Natural killer cell treated with Interleukin-12 subunit alpha and Interleukin-12 subunit beta and Interleukin-15 and Interleukin-18, amount 100 ng/mL, for 72 hours (primary cell): ENCODE results near the gene DEAF1. TPM values are rescaled to one million over a fixed set of nuclear protein-coding genes. Genes with fewer than 3 reads are reported as not detected.
A peak's percentile ranks its signal among the peaks of the same experiment; 100 is the strongest.

ENCODE experiments used
- ATAC-seq, 2 donors: fragments of 150-1000 bp; cut with Tn5 transposase in 1 of 2; sonication (Bioruptor Pico), chemical (Tn5 transposase) in 1 of 2; 2 replicates each; pipeline ENCODE4 v1.10.0; 2021
- DNase-seq: peaks from one replicate; pipeline ENCODE4 v3.0.0; 2022; ENCODE audit warnings: low spot score
- H3K27ac Mint-ChIP-seq, 2 donors: 1 replicate in 1 of 2; 2 replicates in 1 of 2; pipeline ENCODE4 v1.8.0; 2022; ENCODE audit warnings: mixed read lengths in 2 of 2, mild to moderate bottlenecking in 1 of 2, moderate library complexity in 1 of 2
- H3K27me3 Mint-ChIP-seq, 2 donors: 1 replicate in 1 of 2; 2 replicates in 1 of 2; pipeline ENCODE4 v1.8.0; 2022; ENCODE audit warnings: mixed read lengths in 2 of 2
- H3K36me3 Mint-ChIP-seq: one replicate; pipeline ENCODE4 v1.8.0; 2022; ENCODE audit warnings: mixed read lengths
- H3K4me1 Mint-ChIP-seq, 2 donors: 1 replicate in 1 of 2; 2 replicates in 1 of 2; pipeline ENCODE4 v1.8.0; 2022; ENCODE audit warnings: low read depth in 2 of 2, mixed read lengths in 2 of 2, mild to moderate bottlenecking in 1 of 2
- H3K4me3 Mint-ChIP-seq: one replicate; pipeline ENCODE4 v1.8.0; 2022; ENCODE audit warnings: mixed read lengths
- H3K9me3 Mint-ChIP-seq: 2 replicates; pipeline ENCODE4 v1.8.0; 2022; ENCODE audit warnings: mixed read lengths
- total RNA-seq, 2 donors: library from RNA; stranded (reverse); gene quantifications; one replicate each; pipeline ENCODE4 v1.2.3, GENCODE V29; 2022

The DEAF1 gene
- total RNA-seq, 2 donors from 2014 or later, result 23.2 to 83.6 TPM

GRCh38 chr11:630871-631270 lies 64.2 kb downstream of the DEAF1 start:
- DNase-seq (no peak), ATAC-seq (no peak)
- peaks cover 21% of the 10 kb centered on the region in 2 donors for H3K4me1 Mint-ChIP-seq
- no peaks in the 10 kb centered on the region for H3K9me3 Mint-ChIP-seq
- peaks cover 5% of the 10 kb centered on the region for H3K36me3 Mint-ChIP-seq
- peaks cover 18 to 23% of the 10 kb centered on the region in 2 donors for H3K27me3 Mint-ChIP-seq
- H3K4me3 Mint-ChIP-seq, result no peak overlapping the region
- H3K27ac Mint-ChIP-seq, result no peak overlapping the region

GRCh38 chr11:629237-629583 lies 65.8 kb downstream of the DEAF1 start:
- ATAC-seq, result peak in 1 of 2 donors; percentile 40
- H3K36me3 Mint-ChIP-seq, result peaks cover 5% of the 10 kb centered on the region
- peaks cover 21% of the 10 kb centered on the region in 2 donors for H3K4me1 Mint-ChIP-seq

GRCh38 chr11:628056-628455 lies 67.0 kb downstream of the DEAF1 start:
- Mint-ChIP-seq H3K27ac (peak overlapping the region; percentile 22 to 83), H3K4me3 (peak overlapping the region; percentile 72), H3K36me3 (peaks cover 5% of the 10 kb centered on the region), H3K27me3 (peaks cover 15 to 19% of the 10 kb centered on the region in 2 donors), H3K4me1 (peaks cover 21% of the 10 kb centered on the region in 2 donors), H3K9me3 (no peaks in the 10 kb centered on the region)
- ATAC-seq, result no peak
- DNase-seq, result no peak

More at GRCh38 chr11:629237-629583, 65.8 kb downstream of the DEAF1 start:
- Mint-ChIP-seq H3K4me3 (peak overlapping the region; percentile 72), H3K27me3 (peaks cover 15 to 19% of the 10 kb centered on the region in 2 donors), H3K27ac (peak overlapping the region; percentile 22 to 83), H3K9me3 (no peaks in the 10 kb centered on the region)
- no peak for DNase-seq

- ATAC-seq (no peak), DNase-seq (no peak)
- H3K36me3 Mint-ChIP-seq, result peaks cover 5% of the 10 kb centered on the region
- H3K9me3 Mint-ChIP-seq, result no peaks in the 10 kb centered on the region
- peaks cover 15 to 19% of the 10 kb centered on the region in 2 donors for H3K27me3 Mint-ChIP-seq
- H3K4me3 Mint-ChIP-seq, result no peak overlapping the region
- H3K4me1 Mint-ChIP-seq, result peaks cover 21% of the 10 kb centered on the region in 2 donors
- H3K27ac Mint-ChIP-seq, result no peak overlapping the region
These were observed 67.8 kb downstream of the DEAF1 start for GRCh38 chr11:627308-627576.

GRCh38 chr11:626475-627307 lies 68.3 kb downstream of the DEAF1 start, which contains the start of gene SCT:
TSS of gene SCT (minus strand) at chr11:627181. CDS start at chr11:627143, 38 bp downstream.
- H3K27me3 Mint-ChIP-seq, result peaks cover 15 to 19% of the 10 kb centered on the region in 2 donors
- peaks cover 21 to 23% of the 10 kb centered on the region in 2 donors for H3K4me1 Mint-ChIP-seq
- H3K27ac Mint-ChIP-seq, result peak within 1 kb of the TSS in 1 of 2 donors; percentile 22
- DNase-seq (no peak), ATAC-seq (no peak)
- peaks cover 5% of the 10 kb centered on the region for H3K36me3 Mint-ChIP-seq
- no peaks in the 10 kb centered on the region for H3K9me3 Mint-ChIP-seq
- peak within 1 kb of the TSS; percentile 72 for H3K4me3 Mint-ChIP-seq

GRCh38 chr11:625636-626268 lies 69.3 kb downstream of the DEAF1 start:
- Mint-ChIP-seq H3K27ac (no peak overlapping the region), H3K4me3 (no peak overlapping the region), H3K9me3 (no peaks in the 10 kb centered on the region), H3K4me1 (peaks cover 21 to 23% of the 10 kb centered on the region in 2 donors), H3K36me3 (peaks cover 5% of the 10 kb centered on the region), H3K27me3 (peaks cover 15 to 19% of the 10 kb centered on the region in 2 donors)
- ATAC-seq, result no peak
- no peak for DNase-seq

GRCh38 chr11:624705-625635 lies 70.1 kb downstream of the DEAF1 start, which contains the start of gene CDHR5:
TSS of gene CDHR5 (minus strand) at chr11:624955. CDS start at chr11:624902, 53 bp downstream.
- ATAC-seq (no peak), DNase-seq (no peak)

GRCh38 chr11:623999-624704 lies 70.9 kb downstream of the DEAF1 start:
- DNase-seq (no peak), ATAC-seq (no peak)
- H3K36me3 Mint-ChIP-seq, result peaks cover 5% of the 10 kb centered on the region
- H3K4me3 Mint-ChIP-seq, result no peak overlapping the region
- no peaks in the 10 kb centered on the region for H3K9me3 Mint-ChIP-seq
- peaks cover 16 to 19% of the 10 kb centered on the region in 2 donors for H3K4me1 Mint-ChIP-seq
- peaks cover 14 to 15% of the 10 kb centered on the region in 2 donors for H3K27me3 Mint-ChIP-seq
- H3K27ac Mint-ChIP-seq, result no peak overlapping the region

More at GRCh38 chr11:624705-625635, 70.1 kb downstream of the DEAF1 start, which contains the start of gene CDHR5:
- Mint-ChIP-seq H3K27ac (no peak within 1 kb of the TSS), H3K9me3 (no peaks in the 10 kb centered on the region), H3K27me3 (peaks cover 15 to 19% of the 10 kb centered on the region in 2 donors), H3K4me1 (peaks cover 21 to 23% of the 10 kb centered on the region in 2 donors), H3K4me3 (no peak within 1 kb of the TSS), H3K36me3 (peaks cover 5% of the 10 kb centered on the region)

GRCh38 chr11:623349-623869 lies 71.6 kb downstream of the DEAF1 start:
- Mint-ChIP-seq H3K4me1 (peaks cover 8 to 11% of the 10 kb centered on the region in 2 donors), H3K4me3 (no peak overlapping the region), H3K27ac (no peak overlapping the region), H3K36me3 (peaks cover 5% of the 10 kb centered on the region), H3K27me3 (peaks cover 9 to 11% of the 10 kb centered on the region in 2 donors), H3K9me3 (no peaks in the 10 kb centered on the region)
- no peak for ATAC-seq
- no peak for DNase-seq

- no peaks in the 10 kb centered on the region for H3K27me3 Mint-ChIP-seq
- ATAC-seq (no peak), DNase-seq (no peak)
- peaks cover 0 to 2% of the 10 kb centered on the region in 2 donors for H3K4me1 Mint-ChIP-seq
- no peaks in the 10 kb centered on the region for H3K9me3 Mint-ChIP-seq
- no peak overlapping the region for H3K4me3 Mint-ChIP-seq
- no peak overlapping the region for H3K27ac Mint-ChIP-seq
- no peaks in the 10 kb centered on the region for H3K36me3 Mint-ChIP-seq
These were observed 73.2 kb downstream of the DEAF1 start for GRCh38 chr11:621838-622237.

- H3K36me3 Mint-ChIP-seq, result no peaks in the 10 kb centered on the region
- ATAC-seq, result no peak
- no peak overlapping the region for H3K27ac Mint-ChIP-seq
- H3K4me3 Mint-ChIP-seq, result no peak overlapping the region
- no peak for DNase-seq
- H3K27me3 Mint-ChIP-seq, result no peaks in the 10 kb centered on the region
- H3K9me3 Mint-ChIP-seq, result no peaks in the 10 kb centered on the region
- H3K4me1 Mint-ChIP-seq, result peaks cover 4 to 5% of the 10 kb centered on the region in 2 donors
These were observed 73.8 kb downstream of the DEAF1 start for GRCh38 chr11:620935-621814.

- Mint-ChIP-seq H3K4me3 (no peak overlapping the region), H3K27ac (no peak overlapping the region), H3K4me1 (peaks cover 8 to 10% of the 10 kb centered on the region in 2 donors), H3K36me3 (no peaks in the 10 kb centered on the region), H3K27me3 (no peaks in the 10 kb centered on the region), H3K9me3 (no peaks in the 10 kb centered on the region)
- DNase-seq, result peak; percentile 56
- no peak for ATAC-seq
These were observed 74.8 kb downstream of the DEAF1 start for GRCh38 chr11:620201-620600.
